Heart left ventricle (tissue), 16 donors: ENCODE measurements around the gene LPIN3. TPM values are rescaled to one million over a fixed set of nuclear protein-coding genes. Genes with fewer than 3 reads are reported as not detected.

Experiments used
- ATAC-seq, 4 donors: fragments of 200-7000 bp; cut with Tn5 transposase; one replicate each; pipeline ENCODE4 v1.9.1; 2020 to 2022; ENCODE audit warnings: moderate library complexity in 4 of 4, mild to moderate bottlenecking in 3 of 4, moderate number of reproducible peaks in 1 of 4
- DNase-seq, 5 donors: peaks; one replicate each; pipeline ENCODE4 v3.0.0-alpha.2; 2020
- H3K27ac ChIP-seq, 12 donors: fragments of 200-600 bp; sonication (generic) in 4 of 12; one replicate each; pipeline versions ENCODE4 v1.5.0 to v1.8.0; 2016 to 2022; ENCODE audit warnings: mild to moderate bottlenecking in 2 of 12
- H3K27me3 ChIP-seq, 9 donors: fragments of 200-600 bp; sonication (generic) in 2 of 9; one replicate each; pipeline versions ENCODE4 v1.5.1 to v1.8.0; 2016 to 2022; ENCODE audit warnings: mild to moderate bottlenecking in 3 of 9
- H3K36me3 ChIP-seq, 9 donors: fragments of 200-600 bp; sonication (generic) in 2 of 9; one replicate each; pipeline versions ENCODE4 v1.5.0 to v1.8.0; 2018 to 2022; ENCODE audit warnings: mild to moderate bottlenecking in 2 of 9
- H3K4me1 ChIP-seq, 12 donors: fragments of 200-600 bp; sonication (generic) in 4 of 12; one replicate each; pipeline versions ENCODE4 v1.5.0 to v1.8.0; 2016 to 2022; ENCODE audit warnings: mild to moderate bottlenecking in 3 of 12
- H3K4me3 ChIP-seq, 12 donors: fragments of 200-600 bp; sonication (generic) in 4 of 12; one replicate each; pipeline versions ENCODE4 v1.5.0 to v1.8.0; 2017 to 2022; ENCODE audit warnings: mild to moderate bottlenecking in 9 of 12, moderate library complexity in 4 of 12
- H3K9me3 ChIP-seq, 12 donors: fragments of 200-600 bp; sonication (generic) in 4 of 12; one replicate each; pipeline versions ENCODE4 v1.5.0 to v1.8.0; 2016 to 2022; ENCODE audit warnings: mild to moderate bottlenecking in 1 of 12
- CTCF ChIP-seq, 12 donors: fragments of 200-600 bp; sonication (generic) in 4 of 12; IDR thresholded peaks; one replicate each; pipeline versions ENCODE4 v1.5.0 to v1.8.0; 2018 to 2022; ENCODE audit warnings: antibody characterized with exemption in 12 of 12, mild to moderate bottlenecking in 5 of 12
- POLR2A ChIP-seq, 2 donors: fragments of 450-650 bp; IDR thresholded peaks; one replicate each; pipeline ENCODE4 v1.6.1; 2017; ENCODE audit warnings: antibody characterized with exemption in 2 of 2, mild to moderate bottlenecking in 2 of 2, moderate library complexity in 2 of 2
- WGBS, 4 donors: extraction: QIAGEN DNeasy Blood & Tissue Kit in 2 of 4; methylation state at CpG; one replicate each; pipeline versions ENCODE4 v1.1.5 to v1.1.7; 2013 to 2018; 5-methylcytosine and 5-hydroxymethylcytosine counted together
- intact Hi-C, 10 donors: fragments of 100-400 bp; cut with DNase I; formaldehyde crosslinking; loops; one replicate each; pipeline versions ENCODE4 v1.11.1 to v1.14.2; 2022
- polyA plus RNA-seq, 2 donors: library from polyadenylated mRNA; stranded (reverse); fragments of 200-250 nt; gene quantifications; one replicate each; pipeline ENCODE4 v1.2.3, GENCODE V29; 2013
- total RNA-seq, 9 donors: library from RNA; depleted of rRNA in 2 of 9; stranded (reverse); fragments of >200 nt in 2 of 9; fragmentation: NEBNext Ultra II Directional in 3 of 9; extraction: Animal tissue kit (Norgen Biotek cat#: 25700) in 3 of 9; gene quantifications; one replicate each; pipeline versions ENCODE4 v1.1.0 to v1.2.4, GENCODE V29; 2016 to 2023
- donor health status: ischemic (EF 13 %, LVEDD 7.1; RV severe dilation, severe dysfunction).
- donor health status: healthy with polysubstance abuse.
- donor health status: DM: no; HTN: yes; CAD: no.
- donor health status: DM: no; HTN: no; CAD: no.
- donor health status: ischemic (EF 25% LVEDD 6.9; RV normal size, moderate dysfunction).
- donor health status: ischemic (EF 25% LVEDD 5.7; RV mildly dilated, moderate dysfunction).
- donor health status: healthy.
- donor health status: DM: yes; HTN: yes; CAD: no.
- donor health status: ischemic (EF 35%, LVEDD 5.7; RV mildly dilated, moderate dysfunction).
- donor health status: nonischemic (EF 11% LVEDD 7.7; RV severe dilation, severe dysfunction).
- donor health status: DM: yes; HTN: yes; CAD: no.
- donor health status: PGD.
- donor health status: ischemic (EF 29% LVEDD 5.4; RV normal size, mild dysfunction).
- donor health status: nonischemic (EF 23%, LVEDD 6.1; RV moderate dilation, normal function).

The LPIN3 gene
- total and polyA plus RNA-seq, 11 donors: 12.8 to 24.1 (median 19.0) TPM

- TF ChIP-seq CTCF (IDR thresholded peaks at IDR 0.05): no peak
- no peak for TF ChIP-seq POLR2A (IDR thresholded peaks at IDR 0.05)
- ATAC-seq (no peak), DNase-seq (no peak)
- no peak overlapping the region for H3K27ac ChIP-seq
- no peaks in the 10 kb centered on the region for H3K36me3 ChIP-seq
- peaks cover 0 to 4% (median 0%) of the 10 kb centered on the region in 12 donors for H3K9me3 ChIP-seq
- intact Hi-C loops: loop anchor here in 1 of 10 donors (5.0 kb wide), 1 partner anchor 38 kb away; no protein-coding TSS in a partner anchor
- H3K4me3 ChIP-seq: no peak overlapping the region
- peaks cover 0 to 21% (median 6%) of the 10 kb centered on the region in 12 donors for H3K4me1 ChIP-seq
- WGBS, 4 donors: 81 to 88% (median 87%) methylated on average over 2 of the region's 2 CpGs
- peaks cover 0 to 31% (median 6%) of the 10 kb centered on the region in 9 donors for H3K27me3 ChIP-seq
Observed at GRCh38 chr20:41369673-41370072, 29.1 kb downstream of the LPIN3 start.

DNA sequence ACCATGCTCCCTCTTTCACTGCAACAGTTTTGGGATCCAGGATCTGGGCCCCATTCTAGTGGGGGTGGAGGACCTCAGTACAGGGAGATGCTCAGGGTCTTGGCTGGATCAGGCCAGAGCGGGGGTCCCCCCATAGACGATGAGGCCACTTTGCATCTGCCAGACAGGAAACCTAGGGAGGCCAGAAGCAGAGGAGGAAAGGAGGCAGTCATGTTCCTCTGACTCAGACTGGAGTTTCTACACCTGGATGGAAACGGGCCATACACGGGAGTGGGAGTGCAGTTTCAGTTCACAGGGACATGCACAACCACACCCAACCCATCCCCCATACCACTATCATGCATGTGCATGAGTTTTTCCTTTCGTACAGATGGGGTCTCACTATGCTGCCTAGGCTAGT lies 29.6 kb downstream of the LPIN3 start:
- 72 to 94% (median 85%) methylated on average over 3 to 5 of the region's 5 CpGs for WGBS, 4 donors
- DNase-seq (no peak), ATAC-seq (no peak)
- peaks cover 0 to 27% (median 6%) of the 10 kb centered on the region in 9 donors for H3K27me3 ChIP-seq
- no peaks in the 10 kb centered on the region for H3K36me3 ChIP-seq
- TF ChIP-seq POLR2A (IDR thresholded peaks at IDR 0.05) (no peak), CTCF (IDR thresholded peaks at IDR 0.05) (no peak)
- peaks cover 0 to 19% (median 6%) of the 10 kb centered on the region in 12 donors for H3K4me1 ChIP-seq
- no peak overlapping the region for H3K4me3 ChIP-seq
- H3K9me3 ChIP-seq: peaks cover 0 to 4% (median 0%) of the 10 kb centered on the region in 12 donors
- H3K27ac ChIP-seq: no peak overlapping the region
- intact Hi-C loops: no loop called here

- ATAC-seq (no peak), DNase-seq (no peak)
- Histone ChIP-seq H3K27ac (no peak overlapping the region), H3K4me1 (peaks cover 0 to 7% (median 0%) of the 10 kb centered on the region in 12 donors), H3K27me3 (peaks cover 0 to 15% (median 0%) of the 10 kb centered on the region in 9 donors), H3K9me3 (peaks cover 0 to 4% (median 0%) of the 10 kb centered on the region in 12 donors), H3K4me3 (no peak overlapping the region), H3K36me3 (no peaks in the 10 kb centered on the region)
- WGBS, 4 donors: 91 to 98% (median 95%) methylated on average over 4 of the region's 4 CpGs
- TF ChIP-seq CTCF (IDR thresholded peaks at IDR 0.05) (no peak), POLR2A (IDR thresholded peaks at IDR 0.05) (no peak)
- intact Hi-C loops: no loop called here
Observed at GRCh38 chr20:41371371-41371770, 30.8 kb downstream of the LPIN3 start.

GRCh38 chr20:41373251-41373783 lies 32.7 kb downstream of the LPIN3 start:
- H3K9me3 ChIP-seq: peaks cover 0 to 4% (median 0%) of the 10 kb centered on the region in 12 donors
- ATAC-seq (no peak), DNase-seq (peak in 1 of 5 donors; percentile 18)
- TF ChIP-seq POLR2A (IDR thresholded peaks at IDR 0.05) (no peak), CTCF (IDR thresholded peaks at IDR 0.05) (no peak)
- H3K36me3 ChIP-seq: no peaks in the 10 kb centered on the region
- H3K27me3 ChIP-seq: peaks cover 0 to 3% (median 0%) of the 10 kb centered on the region in 9 donors
- intact Hi-C loops: no loop called here
- no peak overlapping the region for H3K27ac ChIP-seq
- 79 to 88% (median 82%) methylated on average over 11 of the region's 11 CpGs for WGBS, 4 donors
- no peak overlapping the region for H3K4me3 ChIP-seq
- H3K4me1 ChIP-seq: no peaks in the 10 kb centered on the region
